B cell (primary cell): ENCODE results near the gene SYT13. TPM values are rescaled to one million over a fixed set of nuclear protein-coding genes. Genes with fewer than 3 reads are reported as not detected.

Source experiments
- ATAC-seq: fragments of 200-7000 bp; cut with Tn5 transposase; one replicate; pipeline ENCODE4 v1.10.0; 2021; ENCODE audit warnings: low read depth, mild to moderate bottlenecking, moderate number of reproducible peaks, moderate library complexity
- CTCF ChIA-PET: fragments of 350-600 bp; sonication (Branson Sonifier 250); formaldehyde crosslinking; loops from one replicate; lab custom pipeline; 2021; ENCODE audit warnings: antibody characterized with exemption, inconsistent platforms; lab: Charles Lee
- POLR2A ChIA-PET: fragments of 350-600 bp; sonication (Branson Sonifier 250); formaldehyde crosslinking; loops from one replicate; lab custom pipeline; 2021; ENCODE audit warnings: antibody characterized with exemption; lab: Charles Lee
- DNase-seq: peaks from one replicate; pipeline ENCODE4 v3.0.0; 2013
- H2AFZ ChIP-seq: 2 replicates; pipeline ENCODE4 v1.6.1; 2012; ENCODE audit warnings: mild to moderate bottlenecking, low read depth, low read length; ENCODE audit not compliant: insufficient read depth, poor library complexity, severe bottlenecking
- H3K27ac ChIP-seq, 2 donors: 1 replicate in 1 of 2; 2 replicates in 1 of 2; pipeline ENCODE4 v1.5.1; 2012 to 2013; ENCODE audit warnings: low read length in 2 of 2, mild to moderate bottlenecking in 2 of 2, moderate library complexity in 1 of 2
- H3K27me3 ChIP-seq, 4 experiments: fragments of 200-600 bp in 1 of 4; sonication (generic) in 1 of 4; replicated peaks in 1 of 4; 1 replicate in 2 of 4; 2 replicates in 2 of 4; pipeline versions ENCODE4 v1.6.1 to v1.7.0; 2013 to 2016; ENCODE audit warnings: low read length in 3 of 4, mild to moderate bottlenecking in 2 of 4, mixed read lengths in 1 of 4, moderate library complexity in 1 of 4; ENCODE audit not compliant: insufficient read depth in 4 of 4, control insufficient read depth in 3 of 4; ENCODE audit errors: control extremely low read depth in 1 of 4
- H3K36me3 ChIP-seq, 2 experiments: replicated peaks in 1 of 2; 1 replicate in 1 of 2; 2 replicates in 1 of 2; pipeline versions ENCODE4 v1.6.1 to v1.7.1; 2013; ENCODE audit warnings: low read length in 1 of 2; ENCODE audit not compliant: insufficient read depth in 2 of 2, control insufficient read depth in 1 of 2; ENCODE audit errors: control extremely low read depth in 1 of 2, extremely low read depth in 1 of 2
- H3K4me1 ChIP-seq, 2 donors: fragments of 200-600 bp in 1 of 2; sonication (generic) in 1 of 2; 1 replicate in 1 of 2; 2 replicates in 1 of 2; pipeline versions ENCODE4 v1.5.1 to v1.6.1; 2013 to 2017; ENCODE audit warnings: low read length in 2 of 2; ENCODE audit not compliant: control insufficient read depth in 2 of 2, insufficient read depth in 2 of 2
- H3K4me2 ChIP-seq: replicated peaks from 2 replicates; pipeline ENCODE3; 2012; ENCODE audit warnings: mild to moderate bottlenecking, low read depth, low read length; ENCODE audit not compliant: poor library complexity, severe bottlenecking
- H3K4me3 ChIP-seq, 5 experiments: fragments of 200-600 bp in 1 of 5; sonication (generic) in 1 of 5; 1 replicate in 3 of 5; 2 replicates in 2 of 5; pipeline versions ENCODE4 v1.5.1 to v1.7.0; 2011 to 2016; ENCODE audit warnings: low read length in 4 of 5, mild to moderate bottlenecking in 4 of 5, low read depth in 2 of 5, control low read depth in 1 of 5, moderate library complexity in 1 of 5; ENCODE audit not compliant: insufficient read depth in 1 of 5; ENCODE audit errors: control extremely low read depth in 1 of 5, extremely low read depth in 1 of 5
- H3K79me2 ChIP-seq: fragments of 200-600 bp; sonication (generic); one replicate; pipeline ENCODE4 v1.6.0; 2016; ENCODE audit warnings: low read length; ENCODE audit not compliant: control insufficient read depth, insufficient read depth
- H3K9ac ChIP-seq: fragments of 200-600 bp; sonication (generic); 2 replicates; pipeline ENCODE4 v1.6.1; 2017; ENCODE audit warnings: mild to moderate bottlenecking, low read length, moderate library complexity
- H3K9me3 ChIP-seq, 3 donors: one replicate each; pipeline versions ENCODE4 v1.6.1 to v1.7.1; 2013; ENCODE audit warnings: low read length in 2 of 3; ENCODE audit not compliant: control insufficient read depth in 2 of 3, insufficient read depth in 1 of 3; ENCODE audit errors: control extremely low read depth in 1 of 3
- H4K20me1 ChIP-seq: 2 replicates; pipeline ENCODE4 v1.6.0; 2012; ENCODE audit warnings: mild to moderate bottlenecking, low read length; ENCODE audit not compliant: insufficient read depth, control insufficient read depth, poor library complexity, severe bottlenecking
- H3K27ac Mint-ChIP-seq: one replicate; pipeline ENCODE4 v1.8.0; 2021; ENCODE audit warnings: mixed read lengths
- H3K27me3 Mint-ChIP-seq: one replicate; pipeline ENCODE4 v1.8.0; 2021; ENCODE audit warnings: mixed read lengths
- H3K4me1 Mint-ChIP-seq: one replicate; pipeline ENCODE4 v1.8.0; 2021; ENCODE audit warnings: mixed read lengths
- H3K4me3 Mint-ChIP-seq: one replicate; pipeline ENCODE4 v1.8.0; 2021; ENCODE audit warnings: mixed read lengths
- H3K9me3 Mint-ChIP-seq: one replicate; pipeline ENCODE4 v1.8.0; 2022; ENCODE audit warnings: mixed read lengths; ENCODE audit not compliant: insufficient read depth
- EZH2 ChIP-seq: IDR thresholded peaks from 2 replicates; pipeline ENCODE4 v1.6.1; 2012; ENCODE audit warnings: borderline replicate concordance, low read depth, mild to moderate bottlenecking, moderate library complexity, low read length; ENCODE audit not compliant: insufficient read depth, poor library complexity, severe bottlenecking
- WGBS: methylation state at CpG from one replicate; pipeline ENCODE4 v1.1.5; 2013; ENCODE audit warnings: missing lambda C conversion rate; ENCODE audit not compliant: insufficient coverage; 5-methylcytosine and 5-hydroxymethylcytosine counted together
- intact Hi-C: fragments of 100-400 bp; cut with micrococcal nuclease; formaldehyde crosslinking; loops from one replicate; pipeline ENCODE4 v1.10.0; 2022
- polyA plus RNA-seq: library from polyadenylated mRNA; depleted of rRNA; stranded (reverse); fragments of >200 nt; gene quantifications from 2 replicates; pipeline ENCODE4 v1.2.3, GENCODE V29; 2012
- total RNA-seq, 2 donors: library from RNA; stranded (reverse); fragments of 120-200 nt in 1 of 2; gene quantifications; 1 replicate in 1 of 2; 2 replicates in 1 of 2; pipeline versions ENCODE4 v1.2.3 to v1.2.4, GENCODE V29; 2013 to 2022
- TF ChIP-seq, protein P1 (sequence below): fragments of 200-600 bp; IDR thresholded peaks from one replicate; pipeline ENCODE4 v1.8.0; 2022; ENCODE audit warnings: antibody characterized with exemption, mild to moderate bottlenecking

SYT13 gene
- total and polyA plus RNA-seq, 2 donors (not counting 1 experiment from before 2014, with no cell fraction given) = not detected

DNA sequence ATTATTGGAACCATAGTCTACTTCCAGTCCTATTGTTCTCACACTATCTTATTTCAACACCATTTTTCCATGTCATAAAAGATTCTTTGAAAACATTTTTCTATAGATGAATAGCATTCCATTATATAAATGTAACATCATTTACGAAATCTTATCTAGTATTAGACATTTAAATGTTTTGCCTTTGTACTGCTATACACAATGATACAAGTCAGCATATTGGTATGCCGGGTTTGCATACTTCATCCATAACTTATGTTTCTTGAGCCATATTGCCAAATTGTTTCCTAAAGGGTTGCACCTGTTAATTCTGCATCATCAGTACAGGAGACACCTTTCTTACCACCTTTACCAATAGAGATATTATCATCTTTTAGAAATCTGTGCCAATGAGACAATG is 68.2 kb downstream of the SYT13 start:
- no peak overlapping the region for H3K27ac Mint-ChIP-seq
- Histone ChIP-seq H4K20me1 (no peaks in the 10 kb centered on the region), H3K4me3 (no peak overlapping the region), H3K36me3 (peaks cover 0 to 19% of the 10 kb centered on the region in 2 experiments), H3K4me2 (no peak overlapping the region), H3K4me1 (no peaks in the 10 kb centered on the region), H3K9ac (no peak overlapping the region), H3K9me3 (no peaks in the 10 kb centered on the region), H2AFZ (no peak overlapping the region), H3K27me3 (no peaks in the 10 kb centered on the region), H3K27ac (no peak overlapping the region), H3K79me2 (no peaks in the 10 kb centered on the region)
- no peaks in the 10 kb centered on the region for H3K27me3 Mint-ChIP-seq
- 100% methylated on average over 1 of the region's 2 CpGs for WGBS
- ChIA-PET CTCF (interaction anchor here (1.2 kb wide), 1 partner anchor 16 kb away, joined by 3 read pairs; no protein-coding TSS in a partner anchor), POLR2A (no interaction called here)
- TF ChIP-seq, protein P1, sequence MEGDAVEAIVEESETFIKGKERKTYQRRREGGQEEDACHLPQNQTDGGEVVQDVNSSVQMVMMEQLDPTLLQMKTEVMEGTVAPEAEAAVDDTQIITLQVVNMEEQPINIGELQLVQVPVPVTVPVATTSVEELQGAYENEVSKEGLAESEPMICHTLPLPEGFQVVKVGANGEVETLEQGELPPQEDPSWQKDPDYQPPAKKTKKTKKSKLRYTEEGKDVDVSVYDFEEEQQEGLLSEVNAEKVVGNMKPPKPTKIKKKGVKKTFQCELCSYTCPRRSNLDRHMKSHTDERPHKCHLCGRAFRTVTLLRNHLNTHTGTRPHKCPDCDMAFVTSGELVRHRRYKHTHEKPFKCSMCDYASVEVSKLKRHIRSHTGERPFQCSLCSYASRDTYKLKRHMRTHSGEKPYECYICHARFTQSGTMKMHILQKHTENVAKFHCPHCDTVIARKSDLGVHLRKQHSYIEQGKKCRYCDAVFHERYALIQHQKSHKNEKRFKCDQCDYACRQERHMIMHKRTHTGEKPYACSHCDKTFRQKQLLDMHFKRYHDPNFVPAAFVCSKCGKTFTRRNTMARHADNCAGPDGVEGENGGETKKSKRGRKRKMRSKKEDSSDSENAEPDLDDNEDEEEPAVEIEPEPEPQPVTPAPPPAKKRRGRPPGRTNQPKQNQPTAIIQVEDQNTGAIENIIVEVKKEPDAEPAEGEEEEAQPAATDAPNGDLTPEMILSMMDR = no peak
- no peak for TF ChIP-seq EZH2
- DNase-seq = no peak
- H3K4me3 Mint-ChIP-seq = no peak overlapping the region
- intact Hi-C loops = no loop called here
- ATAC-seq = no peak
- H3K4me1 Mint-ChIP-seq = no peaks in the 10 kb centered on the region
- H3K9me3 Mint-ChIP-seq = no peaks in the 10 kb centered on the region

DNA sequence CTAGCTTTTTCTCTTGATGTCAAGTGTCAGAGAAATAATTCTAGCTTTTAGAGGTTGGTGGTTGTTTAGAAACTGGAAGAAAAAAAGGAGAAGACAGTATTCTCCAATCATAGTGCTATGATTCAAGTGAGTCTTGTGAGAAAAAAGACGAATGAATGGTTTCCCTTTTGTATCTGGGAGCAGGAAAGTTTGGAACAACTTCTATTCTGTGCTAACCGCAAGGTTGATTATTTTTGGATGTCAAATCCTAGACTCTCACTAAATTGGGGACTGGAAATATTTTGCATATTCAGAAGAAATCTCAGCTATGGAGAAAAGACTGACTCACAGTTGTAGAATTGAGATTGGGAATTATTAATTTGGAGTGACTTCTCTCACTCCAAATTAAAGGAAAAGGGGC is 69.2 kb downstream of the SYT13 start:
- H4K20me1 ChIP-seq = no peaks in the 10 kb centered on the region
- H3K4me3 ChIP-seq = no peak overlapping the region
- TF ChIP-seq, protein P1 = no peak
- TF ChIP-seq EZH2 = no peak
- Mint-ChIP-seq H3K27ac (no peak overlapping the region), H3K4me1 (no peaks in the 10 kb centered on the region), H3K4me3 (no peak overlapping the region), H3K27me3 (no peaks in the 10 kb centered on the region), H3K9me3 (no peaks in the 10 kb centered on the region)
- no peak overlapping the region for H3K9ac ChIP-seq
- intact Hi-C loops = no loop called here
- no peak overlapping the region for H2AFZ ChIP-seq
- no peaks in the 10 kb centered on the region for H3K4me1 ChIP-seq
- no peak overlapping the region for H3K4me2 ChIP-seq
- CTCF ChIA-PET = no interaction called here
- ATAC-seq (no peak), DNase-seq (no peak)
- H3K27ac ChIP-seq = no peak overlapping the region
- H3K9me3 ChIP-seq = no peaks in the 10 kb centered on the region
- H3K36me3 ChIP-seq = peaks cover 0 to 22% of the 10 kb centered on the region in 2 experiments
- POLR2A ChIA-PET = no interaction called here
- WGBS = no CpG with 5 or more reads among the region's 2 CpGs
- no peaks in the 10 kb centered on the region for H3K27me3 ChIP-seq
- H3K79me2 ChIP-seq = no peaks in the 10 kb centered on the region
